Omental fat pad (tissue), 4 donors: ENCODE measurements around the gene BICDL2. TPM values are rescaled to one million over a fixed set of nuclear protein-coding genes. Genes with fewer than 3 reads are reported as not detected.
A peak's percentile ranks its signal among the peaks of the same experiment; 100 is the strongest.

ENCODE experiments used
- ATAC-seq: fragments of 150-250 bp; one replicate; pipeline ENCODE4 v1.9.1; 2016; ENCODE audit warnings: mild to moderate bottlenecking, moderate library complexity; ENCODE audit not compliant: low FRiP score
- DNase-seq: peaks from one replicate; pipeline ENCODE4 v3.0.0-alpha.2; 2019; ENCODE audit warnings: low spot score
- CTCF ChIP-seq, 3 donors: fragments of 450-650 bp; IDR thresholded peaks; one replicate each; pipeline ENCODE4 v1.5.1; 2016 to 2017; ENCODE audit warnings: antibody characterized with exemption in 3 of 3, mild to moderate bottlenecking in 3 of 3, moderate library complexity in 2 of 3
- total RNA-seq, 4 donors: library from RNA; depleted of rRNA; stranded (reverse); fragments of >200 nt; gene quantifications; one replicate each; pipeline ENCODE4 v1.1.0, GENCODE V29; 2016

Gene BICDL2
- total RNA-seq, 4 donors from 2014 or later, result 0.47 TPM; not detected in 3

DNA sequence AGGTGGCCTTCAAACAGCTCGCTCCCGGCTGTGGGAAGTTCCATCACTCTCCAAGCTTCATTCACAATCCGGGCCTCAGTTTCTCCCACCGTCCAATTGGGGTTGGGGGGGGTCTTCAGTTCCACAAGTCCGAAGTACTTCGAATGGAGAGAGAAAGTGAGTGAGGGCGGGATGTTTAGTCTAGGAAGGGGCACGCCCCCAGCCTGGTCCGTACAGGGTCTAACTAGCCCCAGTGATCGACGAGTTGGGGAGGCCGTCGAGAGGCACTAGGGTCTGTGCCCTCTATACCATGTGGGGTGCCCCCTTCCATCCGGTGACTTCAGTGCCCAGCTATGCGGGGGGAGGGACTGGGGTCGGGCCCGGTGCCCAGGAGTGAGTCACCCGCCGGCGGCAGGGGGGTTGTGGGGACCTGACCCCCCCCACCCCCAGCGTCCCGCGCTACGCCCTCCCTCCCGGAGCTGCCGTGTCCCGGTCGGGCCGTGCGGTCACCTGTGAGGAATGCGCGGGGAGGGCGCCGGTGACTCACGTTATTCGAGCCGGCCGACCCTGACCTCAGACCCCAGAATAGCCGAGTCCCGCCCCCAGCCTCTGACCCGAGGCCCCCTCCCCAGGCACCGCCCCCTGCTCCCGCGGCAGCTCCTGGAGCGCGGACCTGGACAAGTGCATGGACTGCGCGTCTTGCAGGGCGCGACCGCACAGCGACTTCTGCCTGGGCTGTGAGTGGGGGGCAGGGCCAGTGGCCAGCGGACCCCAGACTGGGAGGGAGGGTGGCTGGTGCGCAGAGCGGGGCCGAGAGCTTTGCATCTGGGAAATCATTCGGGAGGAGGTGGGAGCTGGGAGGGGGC is 15.9 kb downstream of the BICDL2 start:
- DNase-seq (peak; percentile 68), ATAC-seq (peak; percentile 52)
- TF ChIP-seq CTCF (IDR thresholded peaks at IDR 0.05), result no peak

DNA sequence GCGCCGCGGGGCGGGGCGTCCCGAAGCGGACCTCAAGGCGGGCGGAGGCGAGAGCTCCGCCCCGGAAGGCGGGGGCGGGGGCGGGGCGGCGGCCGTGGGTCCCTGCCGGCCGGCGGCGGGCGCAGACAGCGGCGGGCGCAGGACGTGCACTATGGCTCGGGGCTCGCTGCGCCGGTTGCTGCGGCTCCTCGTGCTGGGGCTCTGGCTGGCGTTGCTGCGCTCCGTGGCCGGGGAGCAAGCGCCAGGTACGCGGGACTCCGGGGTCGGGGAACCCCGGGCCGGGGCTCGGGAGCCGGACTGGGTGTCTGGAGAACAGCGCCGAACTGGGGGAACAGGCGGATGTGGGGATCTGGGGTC is 16.5 kb downstream of the BICDL2 start, which contains the start of gene TNFRSF12A:
TSS of gene TNFRSF12A (plus strand) at position 122 of the 357 bp plus-strand sequence. CDS start at position 152, 30 bp downstream.
- peak; percentile 15 for ATAC-seq
- TF ChIP-seq CTCF (IDR thresholded peaks at IDR 0.05), result no peak
- peak; percentile 44 for DNase-seq

GRCh38 chr16:3019594-3020246 is 17.0 kb downstream of the BICDL2 start:
- TF ChIP-seq CTCF (IDR thresholded peaks at IDR 0.05), result no peak
- DNase-seq (no peak), ATAC-seq (no peak)

DNA sequence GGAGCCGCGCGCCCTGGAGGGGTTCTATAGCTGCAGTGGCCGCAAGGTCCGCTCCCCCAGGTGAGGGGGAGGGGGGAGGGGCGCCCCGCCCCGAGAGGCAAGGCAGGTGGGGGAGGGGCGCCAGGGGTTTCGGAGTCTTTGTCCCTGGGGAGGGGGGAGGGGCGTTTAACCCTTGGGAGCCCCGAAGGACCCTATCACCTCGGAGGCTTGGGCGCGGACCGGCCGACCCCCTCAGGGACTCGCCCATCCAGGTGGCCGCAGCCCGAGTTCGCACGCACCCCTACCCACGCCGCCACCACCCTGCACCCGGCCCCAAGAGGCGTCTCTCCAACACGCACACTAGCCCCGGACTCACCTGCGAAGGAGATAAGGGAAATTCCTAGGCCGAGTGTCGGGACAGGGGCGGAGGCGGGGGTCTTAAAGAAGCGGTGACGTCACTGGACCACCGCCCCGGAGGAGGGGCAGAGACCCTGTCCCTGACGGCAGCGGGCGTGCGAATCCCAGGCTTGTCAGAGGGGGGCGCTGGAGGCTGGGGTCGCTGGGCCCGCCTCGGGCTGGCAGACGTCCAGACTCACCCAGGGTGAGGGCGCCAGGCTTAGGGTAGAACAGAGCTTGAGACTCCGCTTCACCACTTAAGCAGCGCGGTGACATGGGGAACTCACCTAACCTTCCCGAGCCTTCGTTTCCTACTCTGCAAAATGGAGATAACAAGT is 18.8 kb downstream of the BICDL2 start, which contains the start of gene CLDN6:
TSS of gene CLDN6 (minus strand) at position 390 of the 713 bp plus-strand sequence. CDS start 2,162 bp downstream, outside the sequence.
- DNase-seq, result no peak
- ATAC-seq, result no peak

DNA sequence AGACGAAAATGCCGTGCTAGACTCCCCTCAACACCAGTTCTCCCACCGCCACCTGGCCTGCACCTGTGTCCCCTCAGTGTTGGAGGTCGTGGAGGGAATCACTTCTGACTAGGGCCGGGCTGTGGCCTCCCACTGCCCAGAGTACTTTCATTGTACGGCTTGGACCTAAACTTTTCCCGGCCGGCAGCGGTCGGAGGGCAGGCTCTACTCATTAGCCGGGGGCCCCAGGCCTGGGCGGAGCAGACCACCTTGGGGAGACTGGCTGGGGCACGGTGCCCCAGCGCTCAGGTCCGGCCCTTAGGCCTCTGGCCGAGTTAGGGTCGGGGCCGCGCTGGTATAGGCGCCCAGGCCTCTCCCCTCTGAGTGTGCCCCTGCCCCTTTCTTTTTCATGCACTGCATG is 19.4 kb downstream of the BICDL2 start:
- DNase-seq, result no peak
- no peak for TF ChIP-seq CTCF (IDR thresholded peaks at IDR 0.05)
- ATAC-seq, result no peak

More for the DNA sequence above, 18.8 kb downstream of the BICDL2 start, which contains the start of gene CLDN6:
- no peak for TF ChIP-seq CTCF (IDR thresholded peaks at IDR 0.05)

DNA sequence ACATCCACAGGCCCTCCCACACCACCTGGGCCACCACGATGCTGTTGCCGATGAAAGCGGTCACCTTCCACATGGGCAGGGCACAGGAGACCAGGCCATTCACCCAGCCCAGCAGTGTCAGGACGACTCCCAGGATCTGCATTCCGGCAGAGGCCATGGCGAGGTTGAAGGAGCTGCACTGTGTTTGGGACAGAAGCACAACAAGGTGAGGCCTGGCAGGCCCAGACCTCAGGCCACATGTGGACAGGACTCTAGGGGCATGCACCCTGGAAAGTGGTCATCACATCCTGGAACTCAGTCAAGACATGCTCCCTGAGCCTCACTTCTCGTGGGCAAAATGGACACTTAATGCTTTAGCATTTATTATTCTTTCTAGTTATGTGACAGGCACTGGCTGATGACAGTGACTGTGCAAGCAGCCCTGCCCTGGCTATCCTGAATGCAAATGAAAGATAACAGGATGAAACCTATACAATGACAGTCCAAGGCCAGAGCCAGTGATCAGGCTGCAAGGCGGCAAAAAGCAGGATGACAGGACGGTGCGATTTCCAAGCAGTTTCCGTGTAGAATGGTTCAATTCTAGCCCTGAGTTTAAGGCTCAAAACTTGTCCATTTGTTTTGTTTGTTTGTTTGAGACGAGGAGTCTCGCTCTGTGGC is 20.8 kb downstream of the BICDL2 start:
- ATAC-seq, result no peak
- TF ChIP-seq CTCF (IDR thresholded peaks at IDR 0.05), result no peak
- no peak for DNase-seq
